ENCODE measurements around the gene MAML3.

Gene MAML3

DNA sequence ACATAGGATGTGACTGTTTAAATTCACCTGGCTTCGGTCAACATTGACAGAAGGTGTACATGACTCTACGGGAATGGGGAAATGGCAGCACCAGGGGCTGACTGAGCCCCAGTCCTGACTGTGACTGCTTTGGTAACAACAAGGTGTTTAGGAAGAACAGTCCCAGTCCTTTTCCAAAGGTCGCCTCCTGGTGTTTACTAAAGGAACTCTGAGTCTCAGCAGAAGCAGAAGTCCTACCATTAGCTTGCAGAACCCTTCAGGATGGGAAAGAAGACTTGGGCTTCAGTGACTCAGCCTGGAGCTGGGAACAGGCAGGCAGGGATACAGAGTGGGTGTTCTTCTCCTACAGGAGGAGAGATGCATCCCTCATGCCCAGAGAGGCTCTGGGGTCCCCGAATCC lies 385.1 kb downstream of the MAML3 start:
- no peaks in the 10 kb centered on the region for H3K9me3 ChIP-seq (ENCODE audit: severe bottlenecking)
- TF ChIP-seq, protein P1, sequence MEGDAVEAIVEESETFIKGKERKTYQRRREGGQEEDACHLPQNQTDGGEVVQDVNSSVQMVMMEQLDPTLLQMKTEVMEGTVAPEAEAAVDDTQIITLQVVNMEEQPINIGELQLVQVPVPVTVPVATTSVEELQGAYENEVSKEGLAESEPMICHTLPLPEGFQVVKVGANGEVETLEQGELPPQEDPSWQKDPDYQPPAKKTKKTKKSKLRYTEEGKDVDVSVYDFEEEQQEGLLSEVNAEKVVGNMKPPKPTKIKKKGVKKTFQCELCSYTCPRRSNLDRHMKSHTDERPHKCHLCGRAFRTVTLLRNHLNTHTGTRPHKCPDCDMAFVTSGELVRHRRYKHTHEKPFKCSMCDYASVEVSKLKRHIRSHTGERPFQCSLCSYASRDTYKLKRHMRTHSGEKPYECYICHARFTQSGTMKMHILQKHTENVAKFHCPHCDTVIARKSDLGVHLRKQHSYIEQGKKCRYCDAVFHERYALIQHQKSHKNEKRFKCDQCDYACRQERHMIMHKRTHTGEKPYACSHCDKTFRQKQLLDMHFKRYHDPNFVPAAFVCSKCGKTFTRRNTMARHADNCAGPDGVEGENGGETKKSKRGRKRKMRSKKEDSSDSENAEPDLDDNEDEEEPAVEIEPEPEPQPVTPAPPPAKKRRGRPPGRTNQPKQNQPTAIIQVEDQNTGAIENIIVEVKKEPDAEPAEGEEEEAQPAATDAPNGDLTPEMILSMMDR (IDR thresholded peaks at IDR 0.05; ENCODE audit: poor library complexity, severe bottlenecking) = no peak
- no peak overlapping the region for H3K27ac ChIP-seq (ENCODE audit: poor library complexity, severe bottlenecking)
- no peaks in the 10 kb centered on the region for H3K4me1 ChIP-seq (ENCODE audit: insufficient read depth, poor library complexity, severe bottlenecking)
- H3K4me3 ChIP-seq (ENCODE audit: severe bottlenecking) = no peak overlapping the region
- no peaks in the 10 kb centered on the region for H3K27me3 ChIP-seq (ENCODE audit: insufficient read depth, poor library complexity, severe bottlenecking)
- no peaks in the 10 kb centered on the region for H3K36me3 ChIP-seq (ENCODE audit: low read depth)
- no peak for DNase-seq (ENCODE audit: low spot score)
- no peak for ATAC-seq (ENCODE audit: low read depth)

DNA sequence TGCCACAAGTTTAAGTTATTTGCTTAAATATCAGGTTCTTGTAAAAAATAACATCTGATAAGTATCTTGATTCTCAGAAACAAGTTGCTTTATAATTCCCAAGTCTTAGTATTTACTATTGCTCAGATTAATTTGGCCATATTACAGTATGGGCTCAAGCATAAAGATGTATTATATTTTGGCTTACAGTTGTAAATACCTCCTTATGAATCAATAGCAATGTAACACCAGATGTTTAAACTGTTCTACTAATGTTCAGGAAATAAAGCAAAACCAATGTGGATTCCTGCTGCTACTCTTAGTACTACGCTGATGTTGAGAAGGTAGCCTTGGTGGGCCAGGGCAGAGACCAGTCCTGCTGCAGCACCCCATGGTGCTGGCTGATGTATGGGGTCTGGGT lies 385.6 kb downstream of the MAML3 start:
- H3K27me3 ChIP-seq (ENCODE audit: insufficient read depth, poor library complexity, severe bottlenecking) = no peaks in the 10 kb centered on the region
- no peak for ATAC-seq (ENCODE audit: low read depth)
- no peaks in the 10 kb centered on the region for H3K36me3 ChIP-seq (ENCODE audit: low read depth)
- H3K4me1 ChIP-seq (ENCODE audit: insufficient read depth, poor library complexity, severe bottlenecking) = no peaks in the 10 kb centered on the region
- no peaks in the 10 kb centered on the region for H3K9me3 ChIP-seq (ENCODE audit: severe bottlenecking)
- no peak for DNase-seq (ENCODE audit: low spot score)
- no peak overlapping the region for H3K4me3 ChIP-seq (ENCODE audit: severe bottlenecking)
- TF ChIP-seq, protein P1 (IDR thresholded peaks at IDR 0.05; ENCODE audit: poor library complexity, severe bottlenecking) = no peak
- no peak overlapping the region for H3K27ac ChIP-seq (ENCODE audit: poor library complexity, severe bottlenecking)

DNA sequence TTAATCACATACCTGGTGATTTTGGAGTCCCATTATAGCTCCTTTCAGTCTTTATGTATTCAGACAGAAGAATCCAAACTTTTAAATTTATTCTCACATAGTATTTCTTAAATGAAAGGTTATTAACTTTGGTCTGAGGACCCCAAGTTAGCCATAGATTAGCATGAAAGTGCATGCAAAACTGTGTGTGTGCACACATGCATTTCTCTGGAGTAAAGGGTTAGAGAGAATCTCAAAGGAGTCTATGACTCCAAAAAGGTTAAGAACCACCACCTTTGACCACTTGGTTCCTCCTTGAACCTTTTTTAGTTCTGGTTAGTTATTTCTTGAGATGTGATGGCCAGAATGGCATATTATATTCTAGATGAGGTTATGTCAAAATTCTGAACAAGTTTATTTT lies 386.4 kb downstream of the MAML3 start:
- Histone ChIP-seq H3K4me1 (ENCODE audit: insufficient read depth, poor library complexity, severe bottlenecking) (no peaks in the 10 kb centered on the region), H3K36me3 (ENCODE audit: low read depth) (no peaks in the 10 kb centered on the region), H3K27ac (ENCODE audit: poor library complexity, severe bottlenecking) (no peak overlapping the region), H3K9me3 (ENCODE audit: severe bottlenecking) (no peaks in the 10 kb centered on the region), H3K27me3 (ENCODE audit: insufficient read depth, poor library complexity, severe bottlenecking) (no peaks in the 10 kb centered on the region), H3K4me3 (ENCODE audit: severe bottlenecking) (no peak overlapping the region)
- DNase-seq (ENCODE audit: low spot score) (no peak), ATAC-seq (ENCODE audit: low read depth) (no peak)
- TF ChIP-seq, protein P1 (IDR thresholded peaks at IDR 0.05; ENCODE audit: poor library complexity, severe bottlenecking) = no peak

DNA sequence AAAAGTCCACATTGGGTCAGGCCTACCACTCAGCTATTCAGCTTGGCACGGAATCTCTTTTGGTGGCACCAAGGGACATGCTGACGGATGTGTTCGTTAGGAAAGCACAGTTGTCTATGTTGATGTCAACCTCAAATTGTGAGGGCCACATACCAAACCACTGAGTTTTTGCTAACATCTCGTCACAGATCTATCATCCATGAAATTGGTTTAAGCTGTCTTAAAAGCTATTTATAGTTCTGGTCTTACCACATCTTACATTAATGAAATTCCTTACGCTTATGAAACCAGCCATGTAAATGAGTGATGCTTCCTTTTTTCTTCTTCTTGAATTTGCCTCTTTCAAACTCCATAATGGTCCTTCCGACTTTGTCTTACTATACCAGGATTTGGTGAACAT lies 386.8 kb downstream of the MAML3 start:
- Histone ChIP-seq H3K9me3 (ENCODE audit: severe bottlenecking) (no peaks in the 10 kb centered on the region), H3K27me3 (ENCODE audit: insufficient read depth, poor library complexity, severe bottlenecking) (no peaks in the 10 kb centered on the region), H3K4me3 (ENCODE audit: severe bottlenecking) (no peak overlapping the region), H3K4me1 (ENCODE audit: insufficient read depth, poor library complexity, severe bottlenecking) (no peaks in the 10 kb centered on the region), H3K27ac (ENCODE audit: poor library complexity, severe bottlenecking) (no peak overlapping the region), H3K36me3 (ENCODE audit: low read depth) (no peaks in the 10 kb centered on the region)
- DNase-seq (ENCODE audit: low spot score) = no peak
- TF ChIP-seq, protein P1 (IDR thresholded peaks at IDR 0.05; ENCODE audit: poor library complexity, severe bottlenecking) = no peak
- no peak for ATAC-seq (ENCODE audit: low read depth)

DNA sequence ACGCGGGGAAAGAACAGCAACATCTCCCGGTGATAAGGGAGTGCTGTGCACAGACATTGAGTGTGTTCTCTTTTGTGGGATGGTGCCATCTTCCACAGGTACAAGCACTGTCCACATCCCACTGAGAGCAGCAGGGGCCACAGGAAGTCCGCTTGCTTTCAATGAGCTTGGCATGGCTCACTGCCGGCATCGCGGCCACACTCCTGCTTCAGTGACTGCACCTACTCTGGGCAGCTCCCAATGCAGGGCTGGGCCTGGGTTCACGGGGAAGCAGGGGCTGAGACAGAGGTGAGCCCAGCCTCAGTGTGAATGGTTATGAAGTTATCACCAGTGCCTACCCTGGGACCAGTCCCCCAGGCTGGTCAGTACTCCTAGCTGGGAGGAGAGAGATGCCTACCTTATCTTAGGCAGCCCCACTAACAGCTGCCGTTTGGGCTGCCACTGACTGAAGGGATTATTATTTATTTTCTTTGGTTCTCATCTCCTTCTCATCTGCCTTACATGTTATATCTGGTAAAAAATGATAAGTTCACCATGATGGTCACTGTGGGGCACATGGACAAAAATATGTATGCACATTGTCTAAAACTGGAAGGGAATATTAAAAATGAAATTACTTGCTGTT lies 389.2 kb downstream of the MAML3 start:
- no peaks in the 10 kb centered on the region for H3K36me3 ChIP-seq (ENCODE audit: low read depth)
- no peak for ATAC-seq (ENCODE audit: low read depth)
- H3K27ac ChIP-seq (ENCODE audit: poor library complexity, severe bottlenecking) = no peak overlapping the region
- no peaks in the 10 kb centered on the region for H3K4me1 ChIP-seq (ENCODE audit: insufficient read depth, poor library complexity, severe bottlenecking)
- TF ChIP-seq, protein P1 (IDR thresholded peaks at IDR 0.05; ENCODE audit: poor library complexity, severe bottlenecking) = no peak
- no peaks in the 10 kb centered on the region for H3K27me3 ChIP-seq (ENCODE audit: insufficient read depth, poor library complexity, severe bottlenecking)
- no peaks in the 10 kb centered on the region for H3K9me3 ChIP-seq (ENCODE audit: severe bottlenecking)
- DNase-seq (ENCODE audit: low spot score) = no peak
- H3K4me3 ChIP-seq (ENCODE audit: severe bottlenecking) = no peak overlapping the region

Measured in RWPE2 (cell line).